CD4-positive, alpha-beta T cell (primary cell): ENCODE results near the gene PAK6. TPM values are rescaled to one million over a fixed set of nuclear protein-coding genes. Genes with fewer than 3 reads are reported as not detected.

Source experiments
- ATAC-seq: fragments of 200-7000 bp; cut with Tn5 transposase; one replicate; pipeline ENCODE4 v1.10.0; 2022; ENCODE audit warnings: mild to moderate bottlenecking; ENCODE audit not compliant: poor library complexity
- CTCF ChIA-PET: fragments of 350-600 bp; sonication (Branson Sonifier 250); formaldehyde crosslinking; loops from one replicate; lab custom pipeline; 2021; ENCODE audit warnings: antibody characterized with exemption, inconsistent platforms; lab: Charles Lee
- POLR2A ChIA-PET: fragments of 350-600 bp; sonication (Branson Sonifier 250); formaldehyde crosslinking; loops from one replicate; lab custom pipeline; 2021; ENCODE audit warnings: antibody characterized with exemption, inconsistent platforms; lab: Charles Lee
- DNase-seq, 14 experiments: peaks; one replicate each; pipeline ENCODE4 v3.0.0-alpha.2; 2013 to 2020; ENCODE audit warnings: mixed read lengths in 2 of 14
- H3K27ac ChIP-seq, 2 donors: one replicate each; pipeline versions ENCODE4 v1.5.1 to v1.7.0; 2013; ENCODE audit warnings: low read length in 2 of 2, low read depth in 1 of 2, mild to moderate bottlenecking in 1 of 2
- H3K27me3 ChIP-seq, 2 experiments: 1 replicate in 1 of 2; 2 replicates in 1 of 2; pipeline versions ENCODE4 v1.6.1 to v1.7.0; 2013; ENCODE audit warnings: low read length in 2 of 2, control low read depth in 1 of 2, mild to moderate bottlenecking in 1 of 2, moderate library complexity in 1 of 2; ENCODE audit not compliant: insufficient read depth in 2 of 2, control insufficient read depth in 1 of 2
- H3K36me3 ChIP-seq: one replicate; pipeline ENCODE4 v1.6.1; 2013; ENCODE audit warnings: low read length, control low read depth; ENCODE audit not compliant: insufficient read depth
- H3K4me1 ChIP-seq: one replicate; pipeline ENCODE4 v1.6.1; 2013; ENCODE audit warnings: low read length, control low read depth; ENCODE audit not compliant: insufficient read depth
- H3K4me3 ChIP-seq: one replicate; pipeline ENCODE4 v1.5.1; 2013; ENCODE audit warnings: mild to moderate bottlenecking, low read length, moderate library complexity
- H3K9me3 ChIP-seq, 2 experiments: 1 replicate in 1 of 2; 2 replicates in 1 of 2; pipeline versions ENCODE4 v1.6.1 to v1.7.0; 2013; ENCODE audit warnings: low read length in 2 of 2, mild to moderate bottlenecking in 2 of 2, control low read depth in 1 of 2, moderate library complexity in 1 of 2; ENCODE audit not compliant: control insufficient read depth in 1 of 2, insufficient read depth in 1 of 2
- H3K27ac Mint-ChIP-seq: one replicate; pipeline ENCODE4 v1.8.0; 2020; ENCODE audit warnings: mixed read lengths
- H3K27me3 Mint-ChIP-seq: one replicate; pipeline ENCODE4 v1.8.0; 2021; ENCODE audit warnings: mixed read lengths
- H3K36me3 Mint-ChIP-seq: one replicate; pipeline ENCODE4 v1.8.0; 2021; ENCODE audit warnings: low read depth, mixed read lengths
- H3K4me1 Mint-ChIP-seq: one replicate; pipeline ENCODE4 v1.8.0; 2021; ENCODE audit warnings: low read depth, mixed read lengths
- H3K4me3 Mint-ChIP-seq: one replicate; pipeline ENCODE4 v1.8.0; 2020; ENCODE audit warnings: mild to moderate bottlenecking, mixed read lengths
- H3K9me3 Mint-ChIP-seq: one replicate; pipeline ENCODE4 v1.8.0; 2020; ENCODE audit warnings: mixed read lengths
- intact Hi-C, 2 experiments: fragments of 100-400 bp; cut with DNase I in 1 of 2; cut with micrococcal nuclease in 1 of 2; formaldehyde crosslinking; loops; one replicate each; pipeline versions ENCODE4 v1.15.1 to v1.9.0; 2023 to 2025; cut with DNase I, micrococcal nuclease
- total RNA-seq, 174 experiments: library from RNA in 2 of 174; stranded (reverse) in 2 of 174; gene quantifications; one replicate each; pipeline ENCODE4 v1.2.3 and lab custom pipeline; 2021 to 2026
- TF ChIP-seq, protein P1 (sequence below): fragments of 200-600 bp; IDR thresholded peaks from one replicate; pipeline ENCODE4 v1.8.0; 2022; ENCODE audit warnings: antibody characterized with exemption, mild to moderate bottlenecking

Gene PAK6
- total RNA-seq, 2 experiments from 2014 or later = 0.34 to 0.36 TPM

DNA sequence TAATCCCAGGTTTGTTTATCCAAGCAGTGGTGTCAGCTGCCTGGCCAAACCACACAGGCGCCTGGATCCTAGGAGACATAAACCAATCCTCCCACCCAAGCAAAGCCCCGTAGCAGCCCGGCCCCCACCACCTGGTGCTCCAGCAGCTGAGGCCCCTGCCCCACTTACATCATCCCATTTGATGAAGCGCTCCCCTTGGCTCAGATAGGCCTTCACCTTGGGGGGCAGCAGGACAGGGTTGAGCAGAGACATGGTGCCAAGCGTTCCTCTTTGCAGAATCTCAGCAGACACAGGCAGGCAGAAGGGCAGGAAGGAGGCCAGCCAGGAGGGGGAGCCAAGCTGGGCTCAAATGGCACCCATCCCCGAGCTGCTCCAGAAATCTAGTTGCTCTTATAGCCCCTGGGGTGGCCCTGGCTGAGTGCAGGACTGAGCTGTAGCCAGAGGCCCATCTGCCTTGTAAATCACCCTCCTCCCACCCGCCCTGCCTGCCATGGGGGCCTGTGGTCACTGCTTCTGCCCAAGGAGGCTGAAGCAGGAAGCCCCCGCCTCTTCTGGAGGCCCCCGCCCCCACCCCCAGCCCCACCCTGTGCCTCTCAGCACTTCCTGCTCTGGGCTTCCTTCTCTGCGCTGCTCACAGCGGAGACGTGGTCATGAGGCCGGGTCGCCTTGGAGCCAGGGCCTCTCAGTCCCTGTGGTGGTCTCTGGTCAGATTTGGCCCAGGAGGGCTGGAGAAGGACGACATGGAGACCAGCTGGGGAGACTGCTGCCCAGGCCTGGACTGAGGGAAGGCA is 68.8 kb downstream of the PAK6 start, which contains the start of gene PLCB2:
PLCB2 (minus strand) TSS at position 515 of the 791 bp plus-strand sequence; CDS start at position 252, 263 bp downstream.
- Mint-ChIP-seq H3K9me3 (no peaks in the 10 kb centered on the region), H3K4me1 (peaks cover 52% of the 10 kb centered on the region), H3K36me3 (peaks cover 41% of the 10 kb centered on the region), H3K27ac (peak within 1 kb of the TSS; percentile 95), H3K4me3 (peak within 1 kb of the TSS; percentile 96), H3K27me3 (no peaks in the 10 kb centered on the region)
- intact Hi-C loops = loop anchor here in 1 of 2 experiments (1.0 to 2.0 kb wide), 3 partner anchors 15 to 33 kb away; partner anchors contain the start of gene INAFM2
- Histone ChIP-seq H3K27me3 (no peaks in the 10 kb centered on the region), H3K9me3 (no peaks in the 10 kb centered on the region), H3K36me3 (peaks cover 18% of the 10 kb centered on the region), H3K27ac (peak within 1 kb of the TSS; percentile 74 to 79), H3K4me3 (peak within 1 kb of the TSS; percentile 98), H3K4me1 (peaks cover 49% of the 10 kb centered on the region)
- TF ChIP-seq, protein P1, sequence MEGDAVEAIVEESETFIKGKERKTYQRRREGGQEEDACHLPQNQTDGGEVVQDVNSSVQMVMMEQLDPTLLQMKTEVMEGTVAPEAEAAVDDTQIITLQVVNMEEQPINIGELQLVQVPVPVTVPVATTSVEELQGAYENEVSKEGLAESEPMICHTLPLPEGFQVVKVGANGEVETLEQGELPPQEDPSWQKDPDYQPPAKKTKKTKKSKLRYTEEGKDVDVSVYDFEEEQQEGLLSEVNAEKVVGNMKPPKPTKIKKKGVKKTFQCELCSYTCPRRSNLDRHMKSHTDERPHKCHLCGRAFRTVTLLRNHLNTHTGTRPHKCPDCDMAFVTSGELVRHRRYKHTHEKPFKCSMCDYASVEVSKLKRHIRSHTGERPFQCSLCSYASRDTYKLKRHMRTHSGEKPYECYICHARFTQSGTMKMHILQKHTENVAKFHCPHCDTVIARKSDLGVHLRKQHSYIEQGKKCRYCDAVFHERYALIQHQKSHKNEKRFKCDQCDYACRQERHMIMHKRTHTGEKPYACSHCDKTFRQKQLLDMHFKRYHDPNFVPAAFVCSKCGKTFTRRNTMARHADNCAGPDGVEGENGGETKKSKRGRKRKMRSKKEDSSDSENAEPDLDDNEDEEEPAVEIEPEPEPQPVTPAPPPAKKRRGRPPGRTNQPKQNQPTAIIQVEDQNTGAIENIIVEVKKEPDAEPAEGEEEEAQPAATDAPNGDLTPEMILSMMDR = peak; percentile 44
- ChIA-PET CTCF (interaction anchor here (0.7 to 6.4 kb wide), 14 partner anchors 10 to 268 kb away, joined by 3 to 55 read pairs (median 8); partner anchors contain the start of genes ANKRD63, INAFM2 and SRP14), POLR2A (interaction anchor here (0.6 to 4.6 kb wide), 30 partner anchors 10 to 525 kb away, joined by 3 to 65 read pairs (median 4); partner anchors contain the start of genes ANKRD63, BAHD1, BUB1B and CCDC32)
- DNase-seq (peak; percentile 49 to 87 (median 68)), ATAC-seq (peak; percentile 82)

DNA sequence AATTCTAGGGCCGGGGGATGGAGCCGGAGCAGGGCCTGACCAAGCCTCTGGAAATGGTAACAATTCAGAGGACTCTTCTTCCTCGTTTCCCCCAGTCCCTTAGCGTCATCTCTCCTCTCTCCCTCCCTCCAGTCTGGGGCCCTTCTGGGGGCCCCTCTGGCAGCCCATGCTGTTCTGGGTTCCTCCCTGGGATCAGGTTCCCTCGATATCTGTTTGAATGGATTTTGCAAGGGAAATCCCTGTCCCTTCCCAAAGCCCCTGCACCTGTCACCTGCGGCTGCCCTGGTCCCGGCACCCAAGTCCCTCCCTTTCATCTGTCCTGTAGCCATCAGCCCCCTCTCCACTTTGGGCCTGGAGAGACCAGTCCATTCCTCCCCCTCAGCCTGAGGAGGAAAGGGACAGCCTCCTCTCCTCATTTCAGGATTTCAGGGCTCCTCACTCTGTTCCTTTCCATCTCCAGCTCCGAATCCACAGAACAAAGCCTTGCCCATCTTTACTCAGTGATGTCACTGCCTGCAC is 70.5 kb downstream of the PAK6 start:
- no peaks in the 10 kb centered on the region for H3K27me3 Mint-ChIP-seq
- Histone ChIP-seq H3K4me1 (peaks cover 63% of the 10 kb centered on the region), H3K27ac (peak overlapping the region; percentile 61 to 79), H3K27me3 (no peaks in the 10 kb centered on the region), H3K9me3 (no peaks in the 10 kb centered on the region), H3K36me3 (peaks cover 3% of the 10 kb centered on the region), H3K4me3 (peak overlapping the region; percentile 98)
- H3K27ac Mint-ChIP-seq = peak overlapping the region; percentile 95
- DNase-seq (no peak), ATAC-seq (no peak)
- H3K4me1 Mint-ChIP-seq = peaks cover 60% of the 10 kb centered on the region
- no peaks in the 10 kb centered on the region for H3K9me3 Mint-ChIP-seq
- CTCF ChIA-PET = interaction anchor here (0.8 to 6.4 kb wide), 9 partner anchors 12 to 204 kb away, joined by 3 to 55 read pairs (median 14); partner anchors contain the start of genes ANKRD63 and INAFM2
- H3K4me3 Mint-ChIP-seq = peak overlapping the region; percentile 96
- peaks cover 23% of the 10 kb centered on the region for H3K36me3 Mint-ChIP-seq
- intact Hi-C loops = no loop called here
- TF ChIP-seq, protein P1 = no peak
- POLR2A ChIA-PET = interaction anchor here (0.7 to 4.6 kb wide), 10 partner anchors 8 to 98 kb away, joined by 3 to 65 read pairs (median 4); partner anchors contain the start of genes ANKRD63, INAFM2 and IVD
